IPS-18c (cell line): ENCODE data around the gene IKZF3.
"Not testable (repeated sequence)": the region's sequence is repeated elsewhere in the genome, so short reads cannot be mapped to it uniquely, and the experiment has no call there.

Experiments
- H3K4me3 ChIP-seq: 2 replicates; pipeline ENCODE4 v1.7.0; 2013; ENCODE audit warnings: low read depth, mild to moderate bottlenecking, low read length, moderate library complexity; ENCODE audit not compliant: insufficient read depth
- H3K9me3 ChIP-seq: one replicate; pipeline ENCODE4 v1.6.1; 2013; ENCODE audit warnings: mild to moderate bottlenecking, low read length, moderate library complexity; ENCODE audit not compliant: control insufficient read depth, insufficient read depth

Gene IKZF3

GRCh38 chr17:39863918-39864746 is at the start of gene IKZF3:
Gene IKZF3 (minus strand): TSS chr17:39864312. CDS start chr17:39864126, 186 bp downstream.
- H3K9me3 ChIP-seq = peaks cover 2% of the 10 kb centered on the region
- no peak within 1 kb of the TSS for H3K4me3 ChIP-seq

- no peak overlapping the region for H3K4me3 ChIP-seq
- no peaks in the 10 kb centered on the region for H3K9me3 ChIP-seq
Observed at GRCh38 chr17:39908789-39909352, 44.8 kb upstream of the IKZF3 start.

GRCh38 chr17:39904990-39905288 is 40.8 kb upstream of the IKZF3 start:
- no peaks in the 10 kb centered on the region for H3K9me3 ChIP-seq
- no peak overlapping the region for H3K4me3 ChIP-seq

GRCh38 chr17:39903158-39903884 is 39.2 kb upstream of the IKZF3 start:
- Histone ChIP-seq H3K4me3 (no peak overlapping the region), H3K9me3 (no peaks in the 10 kb centered on the region)

- H3K9me3 ChIP-seq, H3K4me3 ChIP-seq: not testable (repeated sequence)
Observed at GRCh38 chr17:39902027-39902426, 37.9 kb upstream of the IKZF3 start.

GRCh38 chr17:39899215-39899614 is 35.1 kb upstream of the IKZF3 start:
- Histone ChIP-seq H3K9me3 (no peaks in the 10 kb centered on the region), H3K4me3 (no peak overlapping the region)

GRCh38 chr17:39898088-39898487 is 34.0 kb upstream of the IKZF3 start:
- Histone ChIP-seq H3K9me3 (no peaks in the 10 kb centered on the region), H3K4me3 (no peak overlapping the region)

- no peaks in the 10 kb centered on the region for H3K9me3 ChIP-seq
Observed at GRCh38 chr17:39894681-39895376, 30.7 kb upstream of the IKZF3 start.

GRCh38 chr17:39889200-39889599 is 25.1 kb upstream of the IKZF3 start:
- Histone ChIP-seq H3K4me3 (no peak overlapping the region), H3K9me3 (no peaks in the 10 kb centered on the region)

More at GRCh38 chr17:39894681-39895376, 30.7 kb upstream of the IKZF3 start:
- no peak overlapping the region for H3K4me3 ChIP-seq

- H3K9me3 ChIP-seq = no peaks in the 10 kb centered on the region
- no peak overlapping the region for H3K4me3 ChIP-seq
Observed at GRCh38 chr17:39887078-39887477, 23.0 kb upstream of the IKZF3 start.

- H3K9me3 ChIP-seq = not testable (repeated sequence)
Observed at GRCh38 chr17:39886102-39886501, 22.0 kb upstream of the IKZF3 start.

GRCh38 chr17:39872751-39873150 is 8.6 kb upstream of the IKZF3 start:
- Histone ChIP-seq H3K9me3 (peaks cover 2% of the 10 kb centered on the region), H3K4me3 (no peak overlapping the region)

More at GRCh38 chr17:39886102-39886501, 22.0 kb upstream of the IKZF3 start:
- not testable (repeated sequence) for H3K4me3 ChIP-seq

- Histone ChIP-seq H3K4me3 (no peak overlapping the region), H3K9me3 (peaks cover 2% of the 10 kb centered on the region)
Observed at GRCh38 chr17:39871801-39872200, 7.7 kb upstream of the IKZF3 start.

GRCh38 chr17:39870776-39871175 is 6.7 kb upstream of the IKZF3 start:
- peaks cover 2% of the 10 kb centered on the region for H3K9me3 ChIP-seq
- H3K4me3 ChIP-seq = no peak overlapping the region

- peaks cover 2% of the 10 kb centered on the region for H3K9me3 ChIP-seq
- H3K4me3 ChIP-seq = no peak overlapping the region
Observed at GRCh38 chr17:39868554-39868942, 4.4 kb upstream of the IKZF3 start.

GRCh38 chr17:39867880-39868553 is 3.9 kb upstream of the IKZF3 start, which contains the start of gene ZPBP2:
Gene ZPBP2 (plus strand): TSS chr17:39868202. CDS start chr17:39868355, 153 bp downstream.
- peaks cover 2% of the 10 kb centered on the region for H3K9me3 ChIP-seq
- H3K4me3 ChIP-seq = no peak within 1 kb of the TSS
